Erythroblast (primary cell): ENCODE measurements around the gene ATR.

Experiments
- GATA1 ChIP-seq: IDR thresholded peaks from 2 replicates; pipeline ENCODE4 v1.6.1; 2011; ENCODE audit warnings: low read depth, mild to moderate bottlenecking, control low read depth, low read length, moderate library complexity
- POLR2A ChIP-seq: IDR thresholded peaks from 2 replicates; pipeline ENCODE4 v1.6.1; 2011; ENCODE audit warnings: mild to moderate bottlenecking, low read length

DNA sequence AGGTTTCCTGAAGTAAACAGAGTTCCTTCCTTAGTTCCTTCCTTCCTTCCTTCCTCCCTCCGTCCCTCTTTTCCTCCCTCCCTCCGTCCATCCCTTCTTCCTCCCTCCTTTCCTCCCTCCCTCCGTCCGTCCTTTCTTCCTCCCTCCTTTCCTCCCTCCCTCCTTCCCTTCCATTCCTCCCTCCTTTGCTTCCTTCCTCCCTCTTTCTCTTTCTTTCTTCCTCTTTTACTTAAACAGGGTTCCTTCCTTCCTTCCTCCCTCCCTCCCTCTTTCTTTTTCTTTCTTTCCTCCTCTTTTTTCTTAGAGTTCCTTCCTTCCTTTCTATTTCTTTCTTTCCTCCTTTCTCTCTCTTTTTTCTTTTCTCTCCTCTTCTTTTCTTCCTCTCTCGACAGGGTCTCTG is 35.2 kb downstream of the ATR start:
- TF ChIP-seq POLR2A, result no peak
- no peak for TF ChIP-seq GATA1
